ENCODE measurements around the gene UQCRH.

Gene UQCRH
- total RNA-seq: 49.6 to 83.5 (median 57.9) reads per million in 4 experiments

GRCh38 chr1:46303038-46303871, at the start of gene UQCRH, which contains the start of gene LRRC41:
TSS of gene UQCRH (plus strand) at chr1:46303698. CDS start at chr1:46303767, 69 bp downstream.
TSS of gene LRRC41 (minus strand) at chr1:46303616. CDS start at chr1:46303322, 294 bp downstream.
- peak; percentile 85 for DNase-seq

GRCh38 chr1:46254668-46255067, 48.8 kb upstream of the UQCRH start:
- no peak for DNase-seq

GRCh38 chr1:46256523-46256922, 47.0 kb upstream of the UQCRH start:
- DNase-seq: no peak

GRCh38 chr1:46262508-46262907, 41.0 kb upstream of the UQCRH start:
- DNase-seq: no peak

GRCh38 chr1:46263146-46263545, 40.4 kb upstream of the UQCRH start:
- no peak for DNase-seq

- DNase-seq: no peak
Observed at GRCh38 chr1:46268578-46268977, 34.9 kb upstream of the UQCRH start.

GRCh38 chr1:46274225-46275029, 29.1 kb upstream of the UQCRH start:
- DNase-seq: no peak

GRCh38 chr1:46275030-46275337, 28.5 kb upstream of the UQCRH start:
- DNase-seq: no peak

GRCh38 chr1:46277658-46278373, 25.7 kb upstream of the UQCRH start:
- DNase-seq: no peak

- DNase-seq: no peak
Observed at GRCh38 chr1:46278807-46279206, 24.7 kb upstream of the UQCRH start.

- DNase-seq: no peak
Observed at GRCh38 chr1:46280092-46280491, 23.4 kb upstream of the UQCRH start.

- DNase-seq: no peak
Observed at GRCh38 chr1:46281021-46281420, 22.5 kb upstream of the UQCRH start.

- DNase-seq: no peak
Observed at GRCh38 chr1:46284058-46284457, 19.4 kb upstream of the UQCRH start.

- DNase-seq: no peak
Observed at GRCh38 chr1:46284597-46285564, 18.6 kb upstream of the UQCRH start.

- DNase-seq: no peak
Observed at GRCh38 chr1:46285730-46286477, 17.6 kb upstream of the UQCRH start.

- no peak for DNase-seq
Observed at GRCh38 chr1:46288485-46289133, 14.9 kb upstream of the UQCRH start.

GRCh38 chr1:46289134-46289494, 14.4 kb upstream of the UQCRH start:
- no peak for DNase-seq

- no peak for DNase-seq
Observed at GRCh38 chr1:46289976-46290375, 13.5 kb upstream of the UQCRH start.

- DNase-seq: no peak
Observed at GRCh38 chr1:46295306-46295705, 8.2 kb upstream of the UQCRH start.

- DNase-seq: no peak
Observed at GRCh38 chr1:46298387-46298786, 5.1 kb upstream of the UQCRH start.
